K562 (cell line): ENCODE results near the gene PBX2. TPM values are rescaled to one million over a fixed set of nuclear protein-coding genes. Genes with fewer than 3 reads are reported as not detected.

Experiments
- CEBPZ ChIP-seq: fragments of 150-350 bp; IDR thresholded peaks from 2 replicates; pipeline ENCODE4 v1.6.1; 2014; ENCODE audit warnings: low read depth, mild to moderate bottlenecking, low read length, borderline replicate concordance
- MECOM ChIP-seq: fragments of 250-450 bp; sonication (Bioruptor Pico); IDR thresholded peaks from 2 replicates; pipeline ENCODE4 v1.8.0; 2022; ENCODE audit warnings: inconsistent platforms
- MEIS2 ChIP-seq: fragments of 450-650 bp; IDR thresholded peaks from 2 replicates; pipeline ENCODE4 v1.6.1; 2014; ENCODE audit warnings: mild to moderate bottlenecking; ENCODE audit not compliant: partially characterized antibody
- NFYB ChIP-seq: IDR thresholded peaks from 2 replicates; pipeline ENCODE4 v1.6.1; 2011; ENCODE audit warnings: mild to moderate bottlenecking, moderate library complexity; ENCODE audit not compliant: insufficient read length; ENCODE audit errors: extremely low read depth
- OTX1 ChIP-seq: fragments of 450-650 bp; formaldehyde crosslinking; IDR thresholded peaks from 2 replicates; pipeline ENCODE4 v1.4.0; 2022; ENCODE audit warnings: mild to moderate bottlenecking
- PML ChIP-seq: IDR thresholded peaks from 2 replicates; pipeline ENCODE4 v1.6.1; 2012; ENCODE audit warnings: low read length, inconsistent platforms
- SIRT6 ChIP-seq: IDR thresholded peaks from one replicate; pipeline ENCODE4 v1.6.1; 2012; ENCODE audit warnings: low read depth, mild to moderate bottlenecking, control low read depth, inconsistent platforms, low read length, moderate library complexity
- TCF7 ChIP-seq: sonication (generic); IDR thresholded peaks from 2 replicates; pipeline ENCODE4 v1.6.1; 2016; ENCODE audit warnings: antibody characterized with exemption, borderline replicate concordance
- ZNF3 ChIP-seq: fragments of 250-450 bp; sonication (Bioruptor Pico); IDR thresholded peaks from 2 replicates; pipeline ENCODE4 v1.5.0; 2021; ENCODE audit warnings: mild to moderate bottlenecking, moderate library complexity
- polyA plus RNA-seq, 8 experiments: library from polyadenylated mRNA; depleted of rRNA in 4 of 8; stranded (reverse) in 5 of 8; unstranded in 3 of 8; fragments of >200 nt; fragmentation: Nextera tagmentation in 2 of 8; fragmentation: Illumina TruSeq in 1 of 8; extraction: Ambion mirVana in 2 of 8; extraction: Trizol in 1 of 8; gene quantifications; 2 replicates each; pipeline versions ENCODE4 v1.2.1 to v1.2.3, GENCODE V29; 2011 to 2014; ENCODE audit warnings: inconsistent platforms in 1 of 8, missing spikeins in 1 of 8
- total RNA-seq, 7 experiments: library from RNA; depleted of rRNA in 6 of 7; stranded (reverse); fragments of >200 nt in 6 of 7; fragmentation: Illumina TruSeq in 2 of 7; extraction: Trizol in 2 of 7; gene quantifications; 2 replicates each; pipeline versions ENCODE4 v1.2.1 to v1.2.3, GENCODE V29; 2011 to 2021; ENCODE audit warnings: low replicate concordance in 1 of 7
- TF ChIP-seq, protein P1 (sequence below), 2 experiments: IDR thresholded peaks in 1 of 2; conservative IDR thresholded peaks in 1 of 2; 2 replicates each; pipeline ENCODE4 v1.6.1; 2016; ENCODE audit warnings: low read depth in 2 of 2, mild to moderate bottlenecking in 1 of 2, missing compliant biosample characterization in 1 of 2, missing genetic modification characterization in 1 of 2, moderate library complexity in 1 of 2
- TF ChIP-seq, protein P2 (sequence below): fragments of 200-800 bp; sonication (Bioruptor generic); IDR thresholded peaks from 2 replicates; pipeline ENCODE4 v1.6.1; 2017; ENCODE audit warnings: missing genetic modification characterization, missing compliant biosample characterization
- TF ChIP-seq, protein P3 (sequence below), 2 experiments: fragments of 450-650 bp; IDR thresholded peaks; 2 replicates each; pipeline ENCODE4 v1.6.1; 2016
- TF ChIP-seq, protein P4 (sequence below): fragments of 250-450 bp; sonication (Bioruptor Pico); IDR thresholded peaks from 2 replicates; pipeline ENCODE4 v1.4.0; 2020; ENCODE audit warnings: mild to moderate bottlenecking, moderate library complexity

Gene PBX2
- total and polyA plus RNA-seq, 9 of the 15 experiments (the other 6 are each of a cell fraction or from before 2014, with no cell fraction given), result 1.9 to 134 (median 62.5) TPM

GRCh38 chr6:32177788-32178546 lies 12.0 kb downstream of the PBX2 start, which contains the start of gene RNF5 (continued):
- TF ChIP-seq, protein P1, sequence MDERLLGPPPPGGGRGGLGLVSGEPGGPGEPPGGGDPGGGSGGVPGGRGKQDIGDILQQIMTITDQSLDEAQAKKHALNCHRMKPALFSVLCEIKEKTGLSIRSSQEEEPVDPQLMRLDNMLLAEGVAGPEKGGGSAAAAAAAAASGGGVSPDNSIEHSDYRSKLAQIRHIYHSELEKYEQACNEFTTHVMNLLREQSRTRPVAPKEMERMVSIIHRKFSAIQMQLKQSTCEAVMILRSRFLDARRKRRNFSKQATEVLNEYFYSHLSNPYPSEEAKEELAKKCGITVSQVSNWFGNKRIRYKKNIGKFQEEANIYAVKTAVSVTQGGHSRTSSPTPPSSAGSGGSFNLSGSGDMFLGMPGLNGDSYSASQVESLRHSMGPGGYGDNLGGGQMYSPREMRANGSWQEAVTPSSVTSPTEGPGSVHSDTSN (CRISPR knock-in tag; IDR thresholded peaks at IDR 0.05; ENCODE audit: low read depth), result peak; percentile 97
- TF ChIP-seq, protein P1 (tag; conservative IDR thresholded peaks at IDR 0.05; ENCODE audit: low read depth), result no peak
- TF ChIP-seq OTX1 (CRISPR knock-in tag), result 0 out of 2 replicates have a peak, but pooled peaks have one; percentile 27
- peak; percentile 99 for TF ChIP-seq NFYB
- no peak for TF ChIP-seq SIRT6
- TF ChIP-seq, protein P2, sequence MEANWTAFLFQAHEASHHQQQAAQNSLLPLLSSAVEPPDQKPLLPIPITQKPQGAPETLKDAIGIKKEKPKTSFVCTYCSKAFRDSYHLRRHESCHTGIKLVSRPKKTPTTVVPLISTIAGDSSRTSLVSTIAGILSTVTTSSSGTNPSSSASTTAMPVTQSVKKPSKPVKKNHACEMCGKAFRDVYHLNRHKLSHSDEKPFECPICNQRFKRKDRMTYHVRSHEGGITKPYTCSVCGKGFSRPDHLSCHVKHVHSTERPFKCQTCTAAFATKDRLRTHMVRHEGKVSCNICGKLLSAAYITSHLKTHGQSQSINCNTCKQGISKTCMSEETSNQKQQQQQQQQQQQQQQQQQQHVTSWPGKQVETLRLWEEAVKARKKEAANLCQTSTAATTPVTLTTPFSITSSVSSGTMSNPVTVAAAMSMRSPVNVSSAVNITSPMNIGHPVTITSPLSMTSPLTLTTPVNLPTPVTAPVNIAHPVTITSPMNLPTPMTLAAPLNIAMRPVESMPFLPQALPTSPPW (CRISPR knock-in tag), result peak; percentile 82
- peak; percentile 73 for TF ChIP-seq MEIS2
- no peak for TF ChIP-seq ZNF3 (CRISPR knock-in tag)
- TF ChIP-seq MECOM (CRISPR knock-in tag), result no peak
- peak; percentile 98 for TF ChIP-seq CEBPZ
- TF ChIP-seq, protein P3, sequence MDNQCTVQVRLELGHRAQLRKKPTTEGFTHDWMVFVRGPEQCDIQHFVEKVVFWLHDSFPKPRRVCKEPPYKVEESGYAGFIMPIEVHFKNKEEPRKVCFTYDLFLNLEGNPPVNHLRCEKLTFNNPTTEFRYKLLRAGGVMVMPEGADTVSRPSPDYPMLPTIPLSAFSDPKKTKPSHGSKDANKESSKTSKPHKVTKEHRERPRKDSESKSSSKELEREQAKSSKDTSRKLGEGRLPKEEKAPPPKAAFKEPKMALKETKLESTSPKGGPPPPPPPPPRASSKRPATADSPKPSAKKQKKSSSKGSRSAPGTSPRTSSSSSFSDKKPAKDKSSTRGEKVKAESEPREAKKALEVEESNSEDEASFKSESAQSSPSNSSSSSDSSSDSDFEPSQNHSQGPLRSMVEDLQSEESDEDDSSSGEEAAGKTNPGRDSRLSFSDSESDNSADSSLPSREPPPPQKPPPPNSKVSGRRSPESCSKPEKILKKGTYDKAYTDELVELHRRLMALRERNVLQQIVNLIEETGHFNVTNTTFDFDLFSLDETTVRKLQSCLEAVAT (IDR thresholded peaks at IDR 0.05), result peak in 1 of 2 experiments; percentile 94; a peak in 2 of 4 replicates
- TF ChIP-seq TCF7, result peak; percentile 88; the same call in 1 of the 2 replicates
- TF ChIP-seq, protein P4, sequence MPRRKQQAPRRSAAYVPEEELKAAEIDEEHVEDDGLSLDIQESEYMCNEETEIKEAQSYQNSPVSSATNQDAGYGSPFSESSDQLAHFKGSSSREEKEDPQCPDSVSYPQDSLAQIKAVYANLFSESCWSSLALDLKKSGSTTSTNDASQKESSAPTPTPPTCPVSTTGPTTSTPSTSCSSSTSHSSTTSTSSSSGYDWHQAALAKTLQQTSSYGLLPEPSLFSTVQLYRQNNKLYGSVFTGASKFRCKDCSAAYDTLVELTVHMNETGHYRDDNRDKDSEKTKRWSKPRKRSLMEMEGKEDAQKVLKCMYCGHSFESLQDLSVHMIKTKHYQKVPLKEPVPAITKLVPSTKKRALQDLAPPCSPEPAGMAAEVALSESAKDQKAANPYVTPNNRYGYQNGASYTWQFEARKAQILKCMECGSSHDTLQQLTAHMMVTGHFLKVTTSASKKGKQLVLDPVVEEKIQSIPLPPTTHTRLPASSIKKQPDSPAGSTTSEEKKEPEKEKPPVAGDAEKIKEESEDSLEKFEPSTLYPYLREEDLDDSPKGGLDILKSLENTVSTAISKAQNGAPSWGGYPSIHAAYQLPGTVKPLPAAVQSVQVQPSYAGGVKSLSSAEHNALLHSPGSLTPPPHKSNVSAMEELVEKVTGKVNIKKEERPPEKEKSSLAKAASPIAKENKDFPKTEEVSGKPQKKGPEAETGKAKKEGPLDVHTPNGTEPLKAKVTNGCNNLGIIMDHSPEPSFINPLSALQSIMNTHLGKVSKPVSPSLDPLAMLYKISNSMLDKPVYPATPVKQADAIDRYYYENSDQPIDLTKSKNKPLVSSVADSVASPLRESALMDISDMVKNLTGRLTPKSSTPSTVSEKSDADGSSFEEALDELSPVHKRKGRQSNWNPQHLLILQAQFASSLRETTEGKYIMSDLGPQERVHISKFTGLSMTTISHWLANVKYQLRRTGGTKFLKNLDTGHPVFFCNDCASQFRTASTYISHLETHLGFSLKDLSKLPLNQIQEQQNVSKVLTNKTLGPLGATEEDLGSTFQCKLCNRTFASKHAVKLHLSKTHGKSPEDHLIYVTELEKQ (CRISPR knock-in tag), result no peak
- peak; percentile 14; the same call in 1 of the 2 replicates for TF ChIP-seq PML
